MM.1S (cell line): ENCODE measurements around the gene GRIN1.

Experiments used
- DNase-seq: peaks from one replicate; pipeline ENCODE4 v3.0.0-alpha.2; 2015
- H2AFZ ChIP-seq: fragments of 300-600 bp; sonication (generic); 2 replicates; pipeline ENCODE4 v1.6.0; 2016; ENCODE audit warnings: antibody characterized with exemption, low read length
- H3F3A ChIP-seq: fragments of 300-600 bp; sonication (generic); 2 replicates; pipeline ENCODE4 v1.6.1; 2016; ENCODE audit warnings: mild to moderate bottlenecking, antibody characterized with exemption, low read length, moderate library complexity, mixed read lengths; ENCODE audit not compliant: insufficient read depth
- H3K27ac ChIP-seq: fragments of 300-600 bp; sonication (generic); 2 replicates; pipeline ENCODE4 v1.5.1; 2016; ENCODE audit warnings: mild to moderate bottlenecking, low read length
- H3K27me3 ChIP-seq: fragments of 300-600 bp; sonication (generic); replicated peaks from 2 replicates; pipeline ENCODE4 v1.6.0; 2016; ENCODE audit warnings: low read length; ENCODE audit not compliant: insufficient read depth
- H3K36me3 ChIP-seq: fragments of 300-600 bp; sonication (generic); replicated peaks from 2 replicates; pipeline ENCODE4 v1.6.1; 2016; ENCODE audit warnings: mild to moderate bottlenecking, low read length, mixed read lengths; ENCODE audit not compliant: insufficient read depth
- H3K4me1 ChIP-seq: fragments of 300-600 bp; sonication (generic); 2 replicates; pipeline ENCODE4 v1.6.1; 2016; ENCODE audit warnings: low read length, mixed read lengths
- H3K4me2 ChIP-seq: fragments of 300-600 bp; sonication (generic); 2 replicates; pipeline ENCODE4 v1.6.0; 2016; ENCODE audit warnings: low read depth, low read length
- H3K4me3 ChIP-seq: fragments of 300-600 bp; sonication (generic); 2 replicates; pipeline ENCODE4 v1.5.1; 2016; ENCODE audit warnings: low read length, mixed read lengths
- H3K79me2 ChIP-seq: fragments of 300-600 bp; sonication (generic); 2 replicates; pipeline ENCODE4 v1.6.1; 2016; ENCODE audit warnings: mixed run types, low read length, mixed read lengths
- H3K9ac ChIP-seq: fragments of 300-600 bp; sonication (generic); 2 replicates; pipeline ENCODE4 v1.6.1; 2016; ENCODE audit warnings: low read length, mixed read lengths
- H3K9me2 ChIP-seq: fragments of 300-600 bp; sonication (generic); replicated peaks from 2 replicates; pipeline ENCODE4 v1.6.1; 2016; ENCODE audit warnings: mild to moderate bottlenecking, low read length, mixed read lengths; ENCODE audit not compliant: insufficient read depth
- H3K9me3 ChIP-seq: fragments of 300-600 bp; sonication (generic); replicated peaks from 2 replicates; pipeline ENCODE4 v1.6.1; 2016; ENCODE audit warnings: mild to moderate bottlenecking, low read length, mixed read lengths; ENCODE audit not compliant: insufficient read depth
- H4K20me1 ChIP-seq: fragments of 300-600 bp; sonication (generic); 2 replicates; pipeline ENCODE4 v1.6.1; 2016; ENCODE audit warnings: mild to moderate bottlenecking, low read length, moderate library complexity, mixed read lengths; ENCODE audit not compliant: insufficient read depth
- CTCF ChIP-seq: fragments of 300-600 bp; sonication (generic); IDR thresholded peaks from 2 replicates; pipeline ENCODE4 v1.5.1; 2016; ENCODE audit warnings: antibody characterized with exemption, low read length, mixed read lengths
- EZH2 ChIP-seq: fragments of 300-600 bp; sonication (generic); optimal IDR thresholded peaks from 2 replicates; pipeline ENCODE3; 2017; ENCODE audit warnings: low read depth, mild to moderate bottlenecking, antibody characterized with exemption, low read length, mixed read lengths
- EZH2phosphoT487 ChIP-seq: fragments of 300-600 bp; sonication (generic); IDR thresholded peaks from 2 replicates; pipeline ENCODE4 v1.6.1; 2018; ENCODE audit warnings: antibody characterized with exemption, low read length

GRIN1 gene

GRCh38 chr9:137156567-137157375 lies 17.8 kb downstream of the GRIN1 start:
- Histone ChIP-seq H3K9ac (no peak overlapping the region), H3K4me1 (peaks cover 23% of the 10 kb centered on the region), H3K9me3 (no peaks in the 10 kb centered on the region), H3F3A (0 out of 2 replicates have a peak, but pooled peaks cover 4% of the 10 kb centered on the region), H3K79me2 (no peaks in the 10 kb centered on the region), H3K4me2 (peak overlapping the region; percentile 60; the same call in 1 of the 2 replicates), H3K36me3 (no peaks in the 10 kb centered on the region), H3K27ac (no peak overlapping the region), H3K9me2 (no peaks in the 10 kb centered on the region), H3K27me3 (peaks cover 44% of the 10 kb centered on the region), H2AFZ (peak overlapping the region; percentile 48; the same call in 1 of the 2 replicates), H4K20me1 (no peaks in the 10 kb centered on the region), H3K4me3 (peak overlapping the region; percentile 36; the same call in 1 of the 2 replicates)
- TF ChIP-seq EZH2 = no peak
- no peak for TF ChIP-seq CTCF
- no peak for TF ChIP-seq EZH2phosphoT487
- DNase-seq = peak; percentile 17

- Histone ChIP-seq H2AFZ (no peak overlapping the region), H3K36me3 (no peaks in the 10 kb centered on the region), H3K4me1 (peaks cover 23% of the 10 kb centered on the region), H3K4me2 (no peak overlapping the region), H3K27me3 (peaks cover 49% of the 10 kb centered on the region), H3K9me2 (no peaks in the 10 kb centered on the region), H3K9ac (no peak overlapping the region), H3K27ac (no peak overlapping the region), H3K9me3 (no peaks in the 10 kb centered on the region), H3K79me2 (no peaks in the 10 kb centered on the region), H4K20me1 (no peaks in the 10 kb centered on the region), H3F3A (no peaks in the 10 kb centered on the region), H3K4me3 (no peak overlapping the region)
- TF ChIP-seq EZH2 = no peak
- no peak for TF ChIP-seq CTCF
- no peak for TF ChIP-seq EZH2phosphoT487
- DNase-seq = peak; percentile 3
Observed at GRCh38 chr9:137157618-137158415, 18.9 kb downstream of the GRIN1 start.

- peaks cover 52% of the 10 kb centered on the region for H3K27me3 ChIP-seq
- DNase-seq = peak; percentile 3
Observed at GRCh38 chr9:137158625-137159024, 19.7 kb downstream of the GRIN1 start.

More at GRCh38 chr9:137158625-137159024, 19.7 kb downstream of the GRIN1 start:
- no peaks in the 10 kb centered on the region for H4K20me1 ChIP-seq
- H3K27ac ChIP-seq = no peak overlapping the region
- no peaks in the 10 kb centered on the region for H3K36me3 ChIP-seq
- H3K4me3 ChIP-seq = no peak overlapping the region
- H3F3A ChIP-seq = no peaks in the 10 kb centered on the region
- H3K9me3 ChIP-seq = no peaks in the 10 kb centered on the region
- TF ChIP-seq EZH2phosphoT487 (no peak), EZH2 (no peak), CTCF (no peak)
- H3K4me1 ChIP-seq = peaks cover 23% of the 10 kb centered on the region
- peak overlapping the region; percentile 52; the same call in 1 of the 2 replicates for H3K4me2 ChIP-seq
- H3K9me2 ChIP-seq = no peaks in the 10 kb centered on the region
- H2AFZ ChIP-seq = 0 out of 2 replicates have a peak overlapping the region, but pooled peaks have one; percentile 4
- no peak overlapping the region for H3K9ac ChIP-seq
- H3K79me2 ChIP-seq = no peaks in the 10 kb centered on the region
